HepG2 (cell line): ENCODE results near the gene PLSCR1. TPM values are rescaled to one million over a fixed set of nuclear protein-coding genes. Genes with fewer than 3 reads are reported as not detected.

Experiments used
- ATAC-seq: fragments of 200-7000 bp; cut with Tn5 transposase; 3 replicates; pipeline ENCODE4 v1.9.1; 2020; ENCODE audit warnings: mild to moderate bottlenecking, moderate library complexity
- BruUV-seq: library from RNA; stranded (reverse); fragments of 400-500 nt; replicated peaks from 2 replicates; lab custom pipeline; 2021; lab: Mats Ljungman, UMichigan
- CTCF ChIA-PET: fragments of 300-600 bp; formaldehyde crosslinking; extraction: SDS; loops from one replicate; lab custom pipeline; 2021; ENCODE audit warnings: low total read pairs, inconsistent platforms, low intra/inter-chr PET ratio; lab: Yijun Ruan, JAX
- POLR2A ChIA-PET: fragments of 350-600 bp; sonication (Branson Sonifier 250); formaldehyde crosslinking; loops from one replicate; lab custom pipeline; 2020; ENCODE audit warnings: antibody characterized with exemption, inconsistent platforms; lab: Yijun Ruan, JAX
- DNase-seq: peaks from one replicate; pipeline ENCODE4 v3.0.0-alpha.2; 2015; ENCODE audit warnings: low spot score
- FAIRE-seq: peaks from 3 replicates; lab custom pipeline; 2011; peaks lifted over from hg19 to GRCh38; lab: Jason Lieb, UNC
- H2AFZ ChIP-seq: one replicate; pipeline ENCODE4 v1.6.1; 2011; ENCODE audit warnings: low read length, inconsistent platforms
- H3K27ac ChIP-seq: fragments of 300-600 bp; 3 replicates; pipeline ENCODE4 v1.8.0; 2011; ENCODE audit warnings: mixed run types, mild to moderate bottlenecking, mixed read lengths, low read length, inconsistent platforms; ENCODE audit not compliant: insufficient read depth; ENCODE audit errors: extremely low read length
- H3K27me3 ChIP-seq, 2 experiments: fragments of 200-600 bp in 1 of 2; 2 replicates in 1 of 2; 3 replicates in 1 of 2; pipeline versions ENCODE4 v1.6.0 to v1.8.0; 2011; ENCODE audit warnings: low read length in 2 of 2, mild to moderate bottlenecking in 2 of 2, moderate library complexity in 2 of 2, inconsistent platforms in 1 of 2; ENCODE audit not compliant: insufficient read depth in 2 of 2, control insufficient read depth in 1 of 2
- H3K36me3 ChIP-seq, 2 experiments: fragments of 200-600 bp in 1 of 2; replicated peaks in 1 of 2; 2 replicates in 1 of 2; 3 replicates in 1 of 2; pipeline versions ENCODE4 v1.5.1 to v1.8.0; 2011; ENCODE audit warnings: low read length in 2 of 2, inconsistent platforms in 1 of 2; ENCODE audit not compliant: insufficient read depth in 2 of 2, control insufficient read depth in 1 of 2
- H3K4me1 ChIP-seq: 2 replicates; pipeline ENCODE4 v1.5.1; 2012; ENCODE audit warnings: low read length, inconsistent platforms; ENCODE audit not compliant: insufficient read depth
- H3K4me2 ChIP-seq: 2 replicates; pipeline ENCODE4 v1.6.0; 2011; ENCODE audit warnings: low read depth, low read length, inconsistent platforms
- H3K4me3 ChIP-seq, 3 experiments: fragments of 200-600 bp in 1 of 3; sonication (generic), shearing (Covaris generic) in 1 of 3; replicated peaks in 1 of 3; 2 replicates each; pipeline ENCODE4 v1.5.1; 2011 to 2016; ENCODE audit warnings: low read length in 3 of 3, inconsistent platforms in 2 of 3, low read depth in 2 of 3, mild to moderate bottlenecking in 2 of 3, control low read depth in 1 of 3, mixed read lengths in 1 of 3; ENCODE audit not compliant: insufficient read depth in 1 of 3
- H3K79me2 ChIP-seq: one replicate; pipeline ENCODE4 v1.6.1; 2011; ENCODE audit warnings: low read length, inconsistent platforms; ENCODE audit not compliant: insufficient read depth
- H3K9ac ChIP-seq: 2 replicates; pipeline ENCODE4 v1.6.0; 2011; ENCODE audit warnings: mild to moderate bottlenecking, low read depth, low read length, inconsistent platforms; ENCODE audit not compliant: insufficient read depth
- H3K9me3 ChIP-seq: 2 replicates; pipeline ENCODE4 v1.5.1; 2012; ENCODE audit warnings: mild to moderate bottlenecking, low read length
- H4K20me1 ChIP-seq: 2 replicates; pipeline ENCODE4 v1.6.0; 2011; ENCODE audit warnings: inconsistent platforms, mild to moderate bottlenecking, low read length, moderate library complexity; ENCODE audit not compliant: insufficient read depth
- ATF7-NPFF ChIP-seq: sonication (generic); formaldehyde crosslinking; IDR thresholded peaks from 2 replicates; pipeline ENCODE4 v1.8.1; 2023; ENCODE audit warnings: mild to moderate bottlenecking, low read depth, missing genetic modification reagents, moderate library complexity
- HOXA7 ChIP-seq: sonication (generic); formaldehyde crosslinking; IDR thresholded peaks from 2 replicates; pipeline ENCODE4 v1.8.1; 2022; ENCODE audit warnings: mild to moderate bottlenecking, missing genetic modification reagents, moderate library complexity
- MAFF ChIP-seq: IDR thresholded peaks from 2 replicates; pipeline ENCODE4 v1.6.1; 2011; ENCODE audit warnings: low read depth, low read length, improper control_type of control experiment
- MAFK ChIP-seq, 2 experiments: IDR thresholded peaks in 1 of 2; conservative IDR thresholded peaks in 1 of 2; 2 replicates each; pipeline ENCODE4 v1.6.1; 2011; ENCODE audit warnings: improper control_type of control experiment in 2 of 2, low read length in 2 of 2
- PHB2 ChIP-seq: fragments of 450-650 bp; IDR thresholded peaks from 2 replicates; pipeline ENCODE4 v1.6.1; 2018; ENCODE audit not compliant: partially characterized antibody
- ZFP82 ChIP-seq: sonication (generic); formaldehyde crosslinking; IDR thresholded peaks from 2 replicates; pipeline ENCODE4 v1.5.1; 2020; ENCODE audit warnings: mild to moderate bottlenecking, missing genetic modification reagents, borderline replicate concordance
- ZNF101 ChIP-seq: sonication (generic); formaldehyde crosslinking; IDR thresholded peaks from 2 replicates; pipeline ENCODE4 v1.4.0; 2020; ENCODE audit warnings: mild to moderate bottlenecking, low read depth, missing genetic modification reagents, borderline replicate concordance
- ZNF225 ChIP-seq: sonication (generic); formaldehyde crosslinking; IDR thresholded peaks from 2 replicates; pipeline ENCODE4 v1.4.0; 2020; ENCODE audit warnings: mild to moderate bottlenecking, missing genetic modification reagents
- ZNF331 ChIP-seq: sonication (generic); formaldehyde crosslinking; IDR thresholded peaks from 2 replicates; pipeline ENCODE4 v1.4.0; 2020; ENCODE audit warnings: missing genetic modification reagents
- ZNF350 ChIP-seq: sonication (generic); formaldehyde crosslinking; IDR thresholded peaks from 2 replicates; pipeline ENCODE4 v1.4.0; 2020; ENCODE audit warnings: mild to moderate bottlenecking, low read depth, missing genetic modification reagents, borderline replicate concordance
- in situ Hi-C: cut with HindIII; loops from 2 replicates; pipeline ENCODE4 v1.10.0; 2017; ENCODE audit warnings: low pct_unique_long_range_greater_than_20kb; ENCODE audit not compliant: extremely low pct_ligation_motif_present
- intact Hi-C: fragments of 100-400 bp; cut with micrococcal nuclease; formaldehyde crosslinking; loops from one replicate; pipeline ENCODE4 v1.10.0; 2022; ENCODE audit not compliant: unreplicated experiment
- polyA plus RNA-seq, 8 experiments: library from polyadenylated mRNA; depleted of rRNA in 3 of 8; stranded (reverse) in 7 of 8; unstranded in 1 of 8; fragments of >200 nt; fragmentation: Illumina TruSeq in 4 of 8; extraction: Trizol in 4 of 8; gene quantifications; 2 replicates each; pipeline versions ENCODE4 v1.2.1 to v1.2.3, GENCODE V29; 2011 to 2016; ENCODE audit warnings: low read depth in 4 of 8, missing spikeins in 1 of 8, mixed read lengths in 1 of 8; ENCODE audit not compliant: insufficient read depth in 1 of 8
- total RNA-seq, 5 experiments: library from RNA; depleted of rRNA; stranded (reverse); fragments of >200 nt; fragmentation: Illumina TruSeq; extraction: Trizol; gene quantifications; 2 replicates each; pipeline ENCODE4 v1.2.3, GENCODE V29; 2016; ENCODE audit warnings: low read depth in 1 of 5
- TF ChIP-seq, protein P1 (sequence below): IDR thresholded peaks from 2 replicates; pipeline ENCODE4 v1.6.1; 2016; ENCODE audit warnings: missing compliant biosample characterization, missing genetic modification reagents, borderline replicate concordance
- TF ChIP-seq, protein P2 (sequence below): sonication (generic); formaldehyde crosslinking; IDR thresholded peaks from 2 replicates; pipeline ENCODE4 v1.9.0; 2021; ENCODE audit warnings: missing genetic modification reagents, borderline replicate concordance
- TF ChIP-seq, protein P3 (sequence below): sonication (generic); formaldehyde crosslinking; IDR thresholded peaks from 2 replicates; pipeline ENCODE4 v1.4.0; 2020; ENCODE audit warnings: missing genetic modification reagents

PLSCR1 gene
- total and polyA plus RNA-seq, 2 of the 13 experiments (the other 11 are each of a cell fraction or from before 2014, with no cell fraction given) = 33.8 to 34.1 TPM

DNA sequence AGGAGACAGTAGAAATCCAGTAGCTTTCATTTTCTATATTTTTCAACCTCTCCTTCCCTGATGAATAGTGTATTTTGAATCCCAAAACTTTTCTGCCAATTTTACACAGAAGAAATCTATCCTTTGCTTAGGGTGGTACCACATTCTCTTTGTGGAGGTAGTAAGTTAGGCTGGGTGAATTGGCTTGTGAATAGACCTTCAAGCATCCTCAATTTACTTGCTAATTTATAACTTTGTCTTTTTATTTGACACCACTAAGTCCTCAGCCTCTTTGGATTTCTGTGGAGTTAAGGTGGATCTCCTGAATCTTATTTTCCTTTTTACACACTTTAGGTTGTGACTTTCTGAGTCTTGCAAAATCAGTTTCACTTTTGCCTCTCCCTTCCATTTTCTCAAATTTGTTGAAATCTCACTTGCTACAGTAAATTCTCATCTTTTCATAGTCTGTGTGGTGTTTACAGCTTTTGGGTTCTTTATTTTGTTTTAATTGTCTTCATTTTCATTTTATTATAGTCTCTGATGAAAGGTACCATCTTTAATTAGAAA is 5.7 kb upstream of the PLSCR1 start:
- Histone ChIP-seq H2AFZ (no peak overlapping the region), H3K36me3 (no peaks in the 10 kb centered on the region), H4K20me1 (no peaks in the 10 kb centered on the region), H3K4me2 (no peak overlapping the region), H3K4me3 (no peak overlapping the region), H3K9me3 (no peaks in the 10 kb centered on the region), H3K79me2 (no peaks in the 10 kb centered on the region), H3K9ac (no peak overlapping the region), H3K27ac (no peak overlapping the region), H3K4me1 (peaks cover 27% of the 10 kb centered on the region), H3K27me3 (no peaks in the 10 kb centered on the region)
- in situ Hi-C loops = no loop called here
- ATAC-seq (no peak), FAIRE-seq (no peak), DNase-seq (no peak)
- ChIA-PET CTCF (no interaction called here), POLR2A (no interaction called here)
- TF ChIP-seq MAFK (conservative IDR thresholded peaks at IDR 0.05 in 1 of 2, IDR thresholded peaks at IDR 0.05 in 1 of 2; ENCODE audit: low read length in 2 of 2) (no peak), ZFP82 (CRISPR knock-in tag) (no peak), ZNF101 (CRISPR knock-in tag) (no peak), PHB2 (no peak), ZNF350 (CRISPR knock-in tag) (no peak), ZNF331 (CRISPR knock-in tag) (no peak), HOXA7 (no peak), ATF7-NPFF (CRISPR knock-in tag) (no peak), ZNF225 (CRISPR knock-in tag) (no peak), MAFF (no peak)
- TF ChIP-seq, protein P1, sequence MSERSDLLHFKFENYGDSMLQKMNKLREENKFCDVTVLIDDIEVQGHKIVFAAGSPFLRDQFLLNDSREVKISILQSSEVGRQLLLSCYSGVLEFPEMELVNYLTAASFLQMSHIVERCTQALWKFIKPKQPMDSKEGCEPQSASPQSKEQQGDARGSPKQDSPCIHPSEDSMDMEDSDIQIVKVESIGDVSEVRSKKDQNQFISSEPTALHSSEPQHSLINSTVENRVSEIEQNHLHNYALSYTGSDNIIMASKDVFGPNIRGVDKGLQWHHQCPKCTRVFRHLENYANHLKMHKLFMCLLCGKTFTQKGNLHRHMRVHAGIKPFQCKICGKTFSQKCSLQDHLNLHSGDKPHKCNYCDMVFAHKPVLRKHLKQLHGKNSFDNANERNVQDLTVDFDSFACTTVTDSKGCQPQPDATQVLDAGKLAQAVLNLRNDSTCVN (CRISPR knock-in tag) = no peak
- TF ChIP-seq, protein P2, sequence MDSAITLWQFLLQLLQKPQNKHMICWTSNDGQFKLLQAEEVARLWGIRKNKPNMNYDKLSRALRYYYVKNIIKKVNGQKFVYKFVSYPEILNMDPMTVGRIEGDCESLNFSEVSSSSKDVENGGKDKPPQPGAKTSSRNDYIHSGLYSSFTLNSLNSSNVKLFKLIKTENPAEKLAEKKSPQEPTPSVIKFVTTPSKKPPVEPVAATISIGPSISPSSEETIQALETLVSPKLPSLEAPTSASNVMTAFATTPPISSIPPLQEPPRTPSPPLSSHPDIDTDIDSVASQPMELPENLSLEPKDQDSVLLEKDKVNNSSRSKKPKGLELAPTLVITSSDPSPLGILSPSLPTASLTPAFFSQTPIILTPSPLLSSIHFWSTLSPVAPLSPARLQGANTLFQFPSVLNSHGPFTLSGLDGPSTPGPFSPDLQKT (CRISPR knock-in tag) = no peak
- TF ChIP-seq, protein P3, sequence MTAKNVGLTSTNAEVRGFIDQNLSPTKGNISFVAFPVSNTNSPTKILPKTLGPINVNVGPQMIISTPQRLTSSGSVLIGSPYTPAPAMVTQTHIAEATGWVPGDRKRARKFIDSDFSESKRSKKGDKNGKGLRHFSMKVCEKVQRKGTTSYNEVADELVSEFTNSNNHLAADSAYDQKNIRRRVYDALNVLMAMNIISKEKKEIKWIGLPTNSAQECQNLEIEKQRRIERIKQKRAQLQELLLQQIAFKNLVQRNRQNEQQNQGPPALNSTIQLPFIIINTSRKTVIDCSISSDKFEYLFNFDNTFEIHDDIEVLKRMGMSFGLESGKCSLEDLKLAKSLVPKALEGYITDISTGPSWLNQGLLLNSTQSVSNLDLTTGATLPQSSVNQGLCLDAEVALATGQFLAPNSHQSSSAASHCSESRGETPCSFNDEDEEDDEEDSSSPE (CRISPR knock-in tag) = no peak
- no TSS peak for BruUV-seq
- intact Hi-C loops = no loop called here
